Adipocyte (in vitro differentiated cells): ENCODE results near the gene COL13A1.

ENCODE experiments used
- DNase-seq: peaks from one replicate; pipeline ENCODE4 v3.0.0-alpha.2; 2015; ENCODE audit warnings: low read depth
- H3K27me3 ChIP-seq: replicated peaks from 2 replicates; pipeline ENCODE4 v1.7.0; 2013; ENCODE audit warnings: mild to moderate bottlenecking, low read length, moderate library complexity; ENCODE audit not compliant: control insufficient read depth, insufficient read depth
- H3K36me3 ChIP-seq: 2 replicates; pipeline ENCODE4 v1.7.0; 2013; ENCODE audit warnings: low read length, mild to moderate bottlenecking, moderate library complexity; ENCODE audit not compliant: control insufficient read depth, insufficient read depth, severe bottlenecking
- H3K4me1 ChIP-seq: 2 replicates; pipeline ENCODE4 v1.7.0; 2013; ENCODE audit warnings: mild to moderate bottlenecking, low read length, moderate library complexity; ENCODE audit not compliant: control insufficient read depth, insufficient read depth
- H3K4me3 ChIP-seq: 2 replicates; pipeline ENCODE4 v1.7.0; 2013; ENCODE audit warnings: mild to moderate bottlenecking, low read length, moderate library complexity
- H3K9ac ChIP-seq: 2 replicates; pipeline ENCODE4 v1.7.0; 2013; ENCODE audit warnings: mild to moderate bottlenecking, low read length, moderate library complexity
- H3K9me3 ChIP-seq: 2 replicates; pipeline ENCODE4 v1.7.0; 2013; ENCODE audit warnings: mild to moderate bottlenecking, low read length, moderate library complexity; ENCODE audit not compliant: control insufficient read depth

Gene COL13A1

DNA sequence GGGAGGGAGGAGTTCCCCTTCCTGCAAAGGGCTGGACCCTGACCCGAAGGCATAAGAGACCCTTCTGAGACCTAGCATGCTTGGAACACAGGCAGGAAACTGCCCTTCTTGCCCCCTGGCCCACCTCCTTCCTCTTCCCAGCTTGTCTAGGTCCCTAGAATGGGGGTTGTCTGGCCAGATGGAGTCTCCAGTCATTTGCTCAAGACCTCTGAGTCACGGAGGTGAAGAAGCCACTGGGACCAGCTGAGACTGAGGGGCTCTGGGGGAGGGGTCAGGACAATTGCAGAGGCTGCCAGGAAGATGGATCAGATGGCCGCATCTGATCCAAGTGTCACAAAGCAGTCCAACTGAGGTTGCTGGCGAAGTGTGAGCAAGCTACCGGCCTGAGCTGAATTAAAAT is 46.2 kb downstream of the COL13A1 start:
- H3K27me3 ChIP-seq, result no peaks in the 10 kb centered on the region
- H3K4me3 ChIP-seq, result no peak overlapping the region
- no peaks in the 10 kb centered on the region for H3K36me3 ChIP-seq
- no peak overlapping the region for H3K9ac ChIP-seq
- H3K9me3 ChIP-seq, result no peaks in the 10 kb centered on the region
- H3K4me1 ChIP-seq, result peaks cover 8% of the 10 kb centered on the region
- no peak for DNase-seq

DNA sequence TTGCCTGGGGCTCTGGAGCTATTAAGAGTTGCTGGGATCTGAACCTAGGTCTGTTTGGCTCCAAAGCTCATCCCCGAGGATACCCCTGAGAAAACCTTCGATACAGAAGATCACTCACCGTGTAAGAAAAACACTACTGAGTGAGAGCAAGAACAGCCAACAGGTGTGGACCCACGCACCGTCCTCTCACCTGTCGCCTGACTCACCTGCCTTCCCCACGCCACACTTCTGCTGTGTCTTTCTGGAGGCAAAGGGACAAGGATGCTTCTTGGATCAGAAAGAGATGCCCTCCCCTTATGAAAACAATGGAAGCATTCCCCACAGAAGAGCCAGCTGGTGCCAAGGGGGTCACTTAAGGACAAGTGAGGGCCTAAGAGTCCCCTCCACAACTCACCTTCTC is 46.7 kb downstream of the COL13A1 start:
- no peak for DNase-seq
- Histone ChIP-seq H3K4me1 (peaks cover 8% of the 10 kb centered on the region), H3K9me3 (no peaks in the 10 kb centered on the region), H3K9ac (no peak overlapping the region), H3K27me3 (no peaks in the 10 kb centered on the region), H3K4me3 (no peak overlapping the region), H3K36me3 (no peaks in the 10 kb centered on the region)

DNA sequence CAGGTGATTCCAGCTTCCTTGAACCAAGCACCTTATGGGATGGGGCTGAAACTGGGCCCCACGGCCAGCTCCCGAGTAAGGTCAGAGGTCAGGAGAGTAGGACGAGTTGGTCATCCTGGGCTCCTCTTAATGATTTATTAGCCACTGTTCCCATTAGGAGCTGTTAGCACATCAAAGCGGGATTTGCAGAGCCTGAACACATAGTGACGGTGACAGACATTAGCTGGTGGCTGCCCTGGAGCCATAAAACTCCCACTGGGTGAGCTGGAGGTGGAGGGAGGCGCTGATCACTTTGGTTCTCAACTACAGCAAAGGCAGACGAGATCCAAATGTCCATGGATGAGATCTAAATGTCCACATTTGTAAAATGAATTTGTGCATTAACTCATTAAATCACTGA is 48.1 kb downstream of the COL13A1 start:
- DNase-seq, result no peak
- no peaks in the 10 kb centered on the region for H3K36me3 ChIP-seq

DNA sequence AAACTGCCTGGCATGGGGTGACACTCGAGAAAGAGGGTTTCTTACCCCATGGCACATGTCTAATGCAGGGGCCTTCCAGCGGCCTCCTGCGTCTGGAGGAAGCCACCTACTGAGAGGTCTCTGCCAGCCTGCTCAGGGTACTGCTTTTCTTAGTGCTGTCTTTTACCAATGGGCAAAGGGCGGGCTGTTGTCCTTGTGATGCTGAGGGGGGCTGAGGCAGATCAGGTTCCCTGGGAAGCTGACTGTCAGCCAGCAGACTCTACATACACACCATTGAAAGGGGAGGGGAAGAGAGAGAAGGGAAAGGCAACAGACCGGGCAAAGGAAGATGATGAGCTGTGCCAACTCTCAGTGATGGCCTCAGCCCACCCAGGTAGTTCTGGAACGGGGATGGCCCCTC is 48.7 kb downstream of the COL13A1 start:
- no peaks in the 10 kb centered on the region for H3K36me3 ChIP-seq
- H3K4me1 ChIP-seq, result peaks cover 8% of the 10 kb centered on the region

More for the DNA sequence above, 48.1 kb downstream of the COL13A1 start:
- Histone ChIP-seq H3K4me1 (peaks cover 8% of the 10 kb centered on the region), H3K27me3 (no peaks in the 10 kb centered on the region), H3K4me3 (no peak overlapping the region), H3K9me3 (no peaks in the 10 kb centered on the region), H3K9ac (no peak overlapping the region)

DNA sequence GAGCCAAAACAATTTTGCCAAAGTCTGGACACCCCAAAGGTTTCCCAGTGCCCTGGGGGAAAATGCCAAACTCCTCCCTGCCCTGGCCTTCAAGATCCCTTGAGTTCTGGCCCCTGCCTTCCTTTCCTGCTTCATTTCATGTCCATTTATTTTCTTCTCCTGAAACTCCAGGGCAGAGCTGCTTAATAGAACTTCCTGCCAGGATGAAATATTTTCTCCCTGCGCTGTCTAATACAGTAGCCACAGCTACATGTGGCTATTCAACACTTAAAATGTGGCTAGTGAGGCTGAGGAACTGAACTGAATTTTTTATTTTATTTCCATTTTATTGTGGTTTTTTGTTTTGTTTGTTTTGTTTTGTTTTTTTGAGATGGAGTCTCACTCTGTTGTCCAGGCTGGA is 49.6 kb downstream of the COL13A1 start:
- Histone ChIP-seq H3K9me3 (no peaks in the 10 kb centered on the region), H3K27me3 (no peaks in the 10 kb centered on the region), H3K36me3 (no peaks in the 10 kb centered on the region), H3K9ac (no peak overlapping the region), H3K4me3 (no peak overlapping the region), H3K4me1 (peaks cover 16% of the 10 kb centered on the region)
- no peak for DNase-seq

More for the DNA sequence above, 48.7 kb downstream of the COL13A1 start:
- Histone ChIP-seq H3K9me3 (no peaks in the 10 kb centered on the region), H3K27me3 (no peaks in the 10 kb centered on the region), H3K9ac (no peak overlapping the region), H3K4me3 (no peak overlapping the region)
- DNase-seq, result no peak

DNA sequence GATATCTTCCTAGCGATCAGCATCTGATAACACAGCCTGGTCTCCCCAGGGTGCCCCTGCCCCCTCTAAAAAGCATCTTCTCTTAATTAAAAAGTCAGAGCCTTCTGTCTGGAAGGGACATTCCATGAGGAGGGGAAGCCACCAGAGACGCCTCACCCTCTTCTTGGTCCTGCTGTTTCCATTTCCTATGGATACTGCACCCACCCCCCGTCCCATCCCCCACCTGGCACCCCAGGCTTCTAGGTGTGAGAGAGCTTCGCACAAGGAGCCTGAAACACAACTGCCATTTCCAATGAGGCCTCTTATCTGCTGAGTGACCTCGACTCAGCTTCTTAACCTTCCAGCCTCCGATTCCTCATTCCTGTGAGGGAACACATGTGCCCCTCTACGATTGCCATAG is 51.4 kb downstream of the COL13A1 start:
- Histone ChIP-seq H3K4me1 (peaks cover 9% of the 10 kb centered on the region), H3K9me3 (no peaks in the 10 kb centered on the region), H3K27me3 (no peaks in the 10 kb centered on the region), H3K36me3 (no peaks in the 10 kb centered on the region), H3K4me3 (no peak overlapping the region), H3K9ac (no peak overlapping the region)
- no peak for DNase-seq

DNA sequence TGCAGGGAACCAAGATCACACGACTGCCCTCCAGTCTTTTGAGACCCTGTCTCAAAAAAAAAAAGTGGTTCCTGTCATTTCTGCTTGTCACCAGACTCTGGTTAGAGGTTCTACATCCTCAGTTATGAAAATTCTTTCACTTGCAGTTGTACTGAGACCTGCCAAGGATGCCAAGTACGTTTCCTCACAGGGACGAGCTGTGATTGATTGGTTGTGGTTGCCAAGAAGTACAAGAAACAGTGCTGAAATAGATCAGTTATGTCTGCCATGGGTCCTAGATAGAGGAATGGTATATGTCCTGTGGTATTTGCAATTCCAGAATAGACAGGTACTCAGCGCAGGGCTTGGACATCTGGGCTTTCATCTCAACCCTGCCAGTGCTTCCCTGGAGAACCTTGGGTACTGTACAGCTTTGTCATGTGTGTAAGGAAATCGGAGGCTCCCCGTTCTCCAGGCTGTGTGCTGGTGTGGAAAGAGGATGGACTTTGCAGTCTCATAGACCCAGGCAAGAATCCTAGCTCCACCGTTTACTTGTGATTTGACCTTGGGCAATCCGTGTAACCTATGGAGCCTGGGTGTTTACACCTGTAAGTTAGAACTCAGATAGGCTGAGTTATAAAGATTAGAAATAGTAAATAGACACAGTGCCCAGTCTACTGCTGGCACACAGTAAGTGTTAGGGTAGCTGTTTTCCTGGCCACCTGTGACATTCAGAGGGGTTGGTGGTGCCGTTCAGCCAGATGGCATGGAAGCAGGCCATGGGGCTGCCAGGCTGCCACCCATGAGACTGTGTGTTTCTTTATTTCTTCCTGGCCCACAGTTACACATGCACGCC is 53.0 kb downstream of the COL13A1 start:
- Histone ChIP-seq H3K27me3 (no peaks in the 10 kb centered on the region), H3K4me1 (peaks cover 8% of the 10 kb centered on the region)
- no peak for DNase-seq

DNA sequence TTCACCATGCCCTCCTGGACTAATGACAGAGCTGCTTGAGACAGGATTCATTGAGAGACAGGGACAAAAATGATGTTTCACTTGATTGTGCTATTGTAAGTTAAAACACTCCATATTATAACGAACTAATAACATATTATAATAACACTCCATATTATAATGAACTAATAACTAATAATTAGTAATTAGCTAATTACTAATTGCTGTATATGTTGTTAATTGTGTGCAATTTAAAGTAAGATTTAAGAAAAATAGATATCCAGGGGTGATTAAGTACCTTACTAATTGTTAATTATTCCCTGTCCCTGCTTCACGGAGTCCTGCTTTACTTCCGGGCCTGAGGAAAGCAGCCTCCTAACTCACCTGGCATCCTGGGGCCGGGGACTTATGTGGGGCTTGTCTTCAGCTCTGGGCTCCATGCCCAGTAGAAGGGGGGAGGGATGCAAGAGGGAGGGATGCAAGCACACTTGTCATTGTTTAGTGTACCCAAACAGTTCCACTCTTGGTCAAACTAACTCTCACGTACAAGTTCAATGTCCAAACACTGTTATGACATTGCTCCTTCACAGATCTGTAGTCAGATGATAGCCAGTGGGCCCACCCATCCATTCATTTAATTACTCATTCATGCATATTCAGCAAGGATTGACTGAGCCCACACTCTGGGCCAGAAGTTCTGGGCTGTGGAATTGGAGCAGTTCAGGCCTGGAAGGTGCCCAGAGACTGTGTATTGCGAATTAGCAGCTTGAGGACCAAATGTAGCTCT is 53.8 kb downstream of the COL13A1 start:
- H3K27me3 ChIP-seq, result no peaks in the 10 kb centered on the region
- no peaks in the 10 kb centered on the region for H3K9me3 ChIP-seq
- H3K4me3 ChIP-seq, result no peak overlapping the region
- H3K9ac ChIP-seq, result no peak overlapping the region
- H3K36me3 ChIP-seq, result no peaks in the 10 kb centered on the region
- peaks cover 8% of the 10 kb centered on the region for H3K4me1 ChIP-seq
- no peak for DNase-seq

More for the DNA sequence above, 53.0 kb downstream of the COL13A1 start:
- H3K9me3 ChIP-seq, result no peaks in the 10 kb centered on the region
- no peaks in the 10 kb centered on the region for H3K36me3 ChIP-seq
- H3K4me3 ChIP-seq, result no peak overlapping the region
- H3K9ac ChIP-seq, result no peak overlapping the region

DNA sequence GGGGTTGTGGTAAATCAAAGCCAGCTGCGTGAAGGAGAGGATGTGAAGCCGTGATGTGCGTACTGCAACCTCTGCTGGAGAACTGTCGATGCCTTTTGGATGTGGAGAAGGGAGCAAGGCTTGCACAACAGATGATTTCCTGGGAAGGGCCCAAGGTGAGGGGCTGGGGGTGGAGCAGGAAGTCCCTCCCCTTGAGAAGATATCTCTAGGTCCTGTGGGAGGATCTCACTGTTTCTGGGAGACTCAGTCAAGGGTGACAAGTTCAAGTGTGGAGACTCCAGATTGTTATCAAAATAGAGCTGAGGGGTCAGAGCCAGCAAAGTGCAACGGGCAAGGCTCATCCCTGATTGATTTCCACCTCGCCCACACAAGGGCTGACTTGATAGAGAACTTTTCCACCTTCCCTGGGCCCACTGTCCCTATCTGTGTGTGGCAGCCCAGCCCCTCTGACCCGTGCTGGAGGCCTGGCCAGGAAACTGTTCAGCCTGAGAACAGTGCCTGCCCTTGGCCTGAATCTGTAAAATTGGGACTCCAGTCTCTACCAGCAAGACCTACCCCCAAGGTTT is 55.0 kb downstream of the COL13A1 start:
- Histone ChIP-seq H3K4me1 (peaks cover 14% of the 10 kb centered on the region), H3K4me3 (no peak overlapping the region), H3K27me3 (no peaks in the 10 kb centered on the region), H3K36me3 (no peaks in the 10 kb centered on the region), H3K9me3 (no peaks in the 10 kb centered on the region), H3K9ac (no peak overlapping the region)
- no peak for DNase-seq

DNA sequence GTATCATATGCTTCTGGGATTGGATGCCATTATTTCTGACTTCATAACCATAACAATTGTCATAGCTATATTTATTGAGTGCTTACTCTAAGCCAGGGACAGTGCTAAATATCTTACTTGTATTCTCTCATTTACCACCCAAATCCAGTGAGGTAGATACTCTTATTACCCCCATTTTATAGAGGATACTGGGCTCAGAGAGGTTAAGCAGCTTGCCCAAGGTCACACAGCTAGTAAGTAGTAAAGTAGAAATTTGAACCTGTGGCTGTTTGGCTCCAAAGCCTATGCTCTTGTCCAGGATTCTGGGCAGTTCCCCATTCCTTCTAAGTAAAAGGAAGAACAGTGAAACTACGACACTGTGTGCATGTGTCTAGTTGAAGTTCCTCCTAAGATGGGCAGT is 56.5 kb downstream of the COL13A1 start:
- no peaks in the 10 kb centered on the region for H3K9me3 ChIP-seq
- DNase-seq, result no peak
- H3K27me3 ChIP-seq, result no peaks in the 10 kb centered on the region
- peaks cover 18% of the 10 kb centered on the region for H3K4me1 ChIP-seq
- H3K36me3 ChIP-seq, result no peaks in the 10 kb centered on the region
- H3K9ac ChIP-seq, result no peak overlapping the region
- H3K4me3 ChIP-seq, result no peak overlapping the region

DNA sequence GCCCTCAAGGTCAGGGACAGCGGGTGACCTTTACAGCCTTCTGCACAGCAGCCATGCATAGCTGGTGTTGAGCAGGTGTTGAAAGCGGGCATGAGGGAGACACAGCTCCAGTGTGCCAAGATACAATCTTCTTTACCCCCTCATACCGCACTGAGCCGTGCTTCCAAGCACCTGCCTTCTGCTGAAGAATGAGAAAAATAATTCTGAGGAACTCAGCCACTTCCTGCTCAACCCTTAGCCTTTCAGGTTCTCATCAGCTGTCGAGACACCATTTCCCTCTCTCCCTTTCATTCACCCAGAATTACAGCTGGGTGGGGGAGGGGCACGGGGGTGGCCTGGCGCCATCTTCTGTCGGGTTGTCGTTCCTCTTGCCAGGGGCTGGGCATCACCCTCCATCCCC is 58.6 kb downstream of the COL13A1 start:
- no peaks in the 10 kb centered on the region for H3K36me3 ChIP-seq
- H3K9me3 ChIP-seq, result no peaks in the 10 kb centered on the region
- peaks cover 26% of the 10 kb centered on the region for H3K4me1 ChIP-seq
- H3K4me3 ChIP-seq, result no peak overlapping the region
- H3K9ac ChIP-seq, result no peak overlapping the region
- no peak for DNase-seq
- no peaks in the 10 kb centered on the region for H3K27me3 ChIP-seq
